Measurements from ENCODE around the gene UBE2V1. TPM values are rescaled to one million over a fixed set of nuclear protein-coding genes. Genes with fewer than 3 reads are reported as not detected.

Gene UBE2V1
- total RNA-seq, 1 experiment from 2014 or later, result 203 TPM

DNA sequence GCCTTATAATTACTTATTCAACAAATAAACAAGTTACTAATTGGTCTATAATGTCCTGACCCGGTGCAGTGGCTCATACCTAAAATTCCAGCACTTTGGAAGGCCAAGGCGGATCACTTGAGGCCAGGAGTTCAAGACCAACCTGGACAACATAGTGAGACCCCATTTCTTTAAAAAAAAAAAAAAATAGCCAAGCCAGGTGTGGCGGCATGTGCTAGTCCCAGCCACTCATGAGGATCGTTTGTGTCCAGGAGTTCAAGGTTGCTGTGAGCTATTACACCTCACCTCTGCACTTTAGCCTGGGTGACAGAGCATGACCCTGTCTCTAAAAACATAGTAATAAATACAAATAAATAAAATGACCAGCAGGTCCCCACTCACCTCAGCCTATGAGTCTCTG, 9.8 kb upstream of the UBE2V1 start:
- Histone ChIP-seq H3K36me3 (ENCODE audit: insufficient read depth, low read length, poor library complexity, severe bottlenecking) (peaks cover 31% of the 10 kb centered on the region), H3K4me1 (ENCODE audit: insufficient read depth, low read length, poor library complexity, severe bottlenecking) (peaks cover 12% of the 10 kb centered on the region), H3K27ac (ENCODE audit: low read depth, low read length, poor library complexity, severe bottlenecking) (no peak overlapping the region), H3K4me3 (ENCODE audit: low read depth, low read length, poor library complexity, severe bottlenecking) (no peak overlapping the region), H3K27me3 (replicated peaks; ENCODE audit: insufficient read depth, low read depth, low read length, poor library complexity) (no peaks in the 10 kb centered on the region), H3K9me3 (ENCODE audit: low read depth, low read length, poor library complexity, severe bottlenecking) (no peaks in the 10 kb centered on the region)
- intact Hi-C loops (cut with micrococcal nuclease; ENCODE audit: unreplicated experiment), result no loop called here
- no peak for DNase-seq (ENCODE audit: low spot score)
- CTCF ChIA-PET, result no interaction called here
- no TSS peak for BruUV-seq (replicated peaks)
- POLR2A ChIA-PET (ENCODE audit: low non-redundant PET), result no interaction called here
- TF ChIP-seq EZH2 (IDR thresholded peaks at IDR 0.05; ENCODE audit: borderline replicate concordance, low read depth, low read length, poor library complexity, severe bottlenecking), result no peak
- TF ChIP-seq, protein P1, sequence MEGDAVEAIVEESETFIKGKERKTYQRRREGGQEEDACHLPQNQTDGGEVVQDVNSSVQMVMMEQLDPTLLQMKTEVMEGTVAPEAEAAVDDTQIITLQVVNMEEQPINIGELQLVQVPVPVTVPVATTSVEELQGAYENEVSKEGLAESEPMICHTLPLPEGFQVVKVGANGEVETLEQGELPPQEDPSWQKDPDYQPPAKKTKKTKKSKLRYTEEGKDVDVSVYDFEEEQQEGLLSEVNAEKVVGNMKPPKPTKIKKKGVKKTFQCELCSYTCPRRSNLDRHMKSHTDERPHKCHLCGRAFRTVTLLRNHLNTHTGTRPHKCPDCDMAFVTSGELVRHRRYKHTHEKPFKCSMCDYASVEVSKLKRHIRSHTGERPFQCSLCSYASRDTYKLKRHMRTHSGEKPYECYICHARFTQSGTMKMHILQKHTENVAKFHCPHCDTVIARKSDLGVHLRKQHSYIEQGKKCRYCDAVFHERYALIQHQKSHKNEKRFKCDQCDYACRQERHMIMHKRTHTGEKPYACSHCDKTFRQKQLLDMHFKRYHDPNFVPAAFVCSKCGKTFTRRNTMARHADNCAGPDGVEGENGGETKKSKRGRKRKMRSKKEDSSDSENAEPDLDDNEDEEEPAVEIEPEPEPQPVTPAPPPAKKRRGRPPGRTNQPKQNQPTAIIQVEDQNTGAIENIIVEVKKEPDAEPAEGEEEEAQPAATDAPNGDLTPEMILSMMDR (conservative IDR thresholded peaks at IDR 0.05; ENCODE audit: low read depth, low read length), result no peak

DNA sequence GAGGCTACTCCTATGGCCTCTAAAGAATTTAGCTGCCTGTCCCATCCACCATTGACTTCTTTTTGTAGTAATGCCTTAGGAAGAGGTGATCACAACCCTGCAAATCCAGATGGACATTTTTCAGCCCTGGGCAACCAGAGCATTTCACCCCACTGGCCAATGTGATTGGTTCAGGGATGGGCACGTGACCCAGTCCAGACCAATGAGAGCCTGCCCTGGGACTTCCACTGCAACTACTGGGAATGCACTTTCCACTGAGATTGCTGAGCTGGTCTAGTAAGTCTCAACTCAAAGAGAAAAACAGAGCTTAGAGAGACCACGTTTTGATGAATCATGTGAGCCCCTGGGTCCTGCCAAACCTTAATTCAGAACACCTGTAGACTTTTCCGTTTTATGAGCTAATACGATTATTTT, 8.9 kb upstream of the UBE2V1 start:
- Histone ChIP-seq H3K9me3 (ENCODE audit: low read depth, low read length, poor library complexity, severe bottlenecking) (no peaks in the 10 kb centered on the region), H3K4me3 (ENCODE audit: low read depth, low read length, poor library complexity, severe bottlenecking) (no peak overlapping the region), H3K27ac (ENCODE audit: low read depth, low read length, poor library complexity, severe bottlenecking) (no peak overlapping the region), H3K4me1 (ENCODE audit: insufficient read depth, low read length, poor library complexity, severe bottlenecking) (peaks cover 12% of the 10 kb centered on the region), H3K27me3 (replicated peaks; ENCODE audit: insufficient read depth, low read depth, low read length, poor library complexity) (no peaks in the 10 kb centered on the region), H3K36me3 (ENCODE audit: insufficient read depth, low read length, poor library complexity, severe bottlenecking) (peaks cover 24% of the 10 kb centered on the region)
- BruUV-seq (replicated peaks), result no TSS peak
- DNase-seq (ENCODE audit: low spot score), result peak; percentile 66
- ChIA-PET POLR2A (ENCODE audit: low non-redundant PET) (no interaction called here), CTCF (interaction anchor here (2.1 to 2.2 kb wide), 2 partner anchors 47 to 57 kb away, joined by 9 to 19 read pairs; no protein-coding TSS in a partner anchor)
- no peak for TF ChIP-seq EZH2 (IDR thresholded peaks at IDR 0.05; ENCODE audit: borderline replicate concordance, low read depth, low read length, poor library complexity, severe bottlenecking)
- intact Hi-C loops (cut with micrococcal nuclease; ENCODE audit: unreplicated experiment), result loop anchor here (1.0 kb wide), 1 partner anchor 47 kb away; no protein-coding TSS in a partner anchor

DNA sequence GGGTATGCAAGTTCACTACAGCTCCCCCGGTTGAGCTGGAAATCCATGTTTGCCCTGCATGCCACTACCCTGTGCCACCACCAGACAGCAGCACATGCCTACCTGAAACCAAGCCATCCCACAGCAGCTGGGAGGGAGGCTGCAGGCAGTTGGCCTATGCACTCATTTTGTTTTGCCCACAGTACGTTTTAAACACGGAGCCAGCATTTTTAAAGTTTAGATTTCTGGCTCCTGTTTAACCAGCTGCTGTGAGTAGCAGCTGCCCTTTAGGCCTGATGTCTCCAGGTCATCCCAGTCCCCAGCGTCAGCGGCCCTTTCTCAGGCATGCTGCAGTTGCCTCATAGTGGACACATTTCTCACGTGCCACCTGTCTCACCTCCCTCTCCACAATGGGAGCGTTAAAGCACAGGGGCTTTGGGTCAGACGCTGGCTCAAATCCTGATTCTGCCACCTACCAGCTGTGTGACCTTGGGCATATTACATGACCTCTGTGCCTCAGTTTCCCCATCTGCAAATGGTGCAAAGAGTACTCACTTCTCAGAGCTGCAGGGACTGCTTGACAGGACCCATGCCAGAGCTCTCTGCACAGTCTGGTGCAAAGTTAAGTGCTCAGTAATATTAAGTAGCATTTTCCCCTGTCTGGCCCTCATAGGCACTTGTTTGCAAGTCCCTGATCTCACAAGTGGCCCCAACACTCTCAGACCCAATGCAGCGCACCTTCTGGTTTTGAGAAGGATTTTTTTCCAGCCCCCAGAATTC, 8.2 kb upstream of the UBE2V1 start:
- TF ChIP-seq EZH2 (IDR thresholded peaks at IDR 0.05; ENCODE audit: borderline replicate concordance, low read depth, low read length, poor library complexity, severe bottlenecking), result no peak
- TF ChIP-seq, protein P1 (conservative IDR thresholded peaks at IDR 0.05; ENCODE audit: low read depth, low read length), result peak; percentile 78
- DNase-seq (ENCODE audit: low spot score), result peak; percentile 76
- Histone ChIP-seq H3K27ac (ENCODE audit: low read depth, low read length, poor library complexity, severe bottlenecking) (no peak overlapping the region), H3K4me1 (ENCODE audit: insufficient read depth, low read length, poor library complexity, severe bottlenecking) (peaks cover 15% of the 10 kb centered on the region), H3K36me3 (ENCODE audit: insufficient read depth, low read length, poor library complexity, severe bottlenecking) (peaks cover 17% of the 10 kb centered on the region), H3K4me3 (ENCODE audit: low read depth, low read length, poor library complexity, severe bottlenecking) (no peak overlapping the region), H3K9me3 (ENCODE audit: low read depth, low read length, poor library complexity, severe bottlenecking) (no peaks in the 10 kb centered on the region), H3K27me3 (replicated peaks; ENCODE audit: insufficient read depth, low read depth, low read length, poor library complexity) (no peaks in the 10 kb centered on the region)
- intact Hi-C loops (cut with micrococcal nuclease; ENCODE audit: unreplicated experiment), result loop anchor here (1.0 kb wide), 1 partner anchor 48 kb away; no protein-coding TSS in a partner anchor
- ChIA-PET CTCF (interaction anchor here (0.5 to 2.2 kb wide), 9 partner anchors 13 to 672 kb away, joined by 3 to 19 read pairs (median 5); no protein-coding TSS in a partner anchor), POLR2A (ENCODE audit: low non-redundant PET) (interaction anchor here (0.5 to 0.7 kb wide), 2 partner anchors 57 to 626 kb away, joined by 4 to 7 read pairs; no protein-coding TSS in a partner anchor)
- no TSS peak for BruUV-seq (replicated peaks)
